Suprapubic skin (tissue), 4 donors: ENCODE measurements around the gene HIP1. TPM values are rescaled to one million over a fixed set of nuclear protein-coding genes. Genes with fewer than 3 reads are reported as not detected.

Experiments used
- DNase-seq, 2 donors: peaks; one replicate each; pipeline ENCODE4 v3.0.0-alpha.2; 2019; ENCODE audit warnings: low spot score in 2 of 2
- H3K27ac ChIP-seq: fragments of 200-600 bp; sonication (generic); one replicate; pipeline ENCODE4 v1.5.1; 2019
- H3K27me3 ChIP-seq: fragments of 200-600 bp; sonication (generic); one replicate; pipeline ENCODE4 v1.5.1; 2019
- H3K36me3 ChIP-seq: fragments of 200-600 bp; sonication (generic); one replicate; pipeline ENCODE4 v1.5.1; 2019
- H3K4me1 ChIP-seq: fragments of 200-600 bp; sonication (generic); one replicate; pipeline ENCODE4 v1.5.1; 2019
- H3K4me3 ChIP-seq: fragments of 200-600 bp; sonication (generic); one replicate; pipeline ENCODE4 v1.5.1; 2019; ENCODE audit warnings: mild to moderate bottlenecking
- H3K9me3 ChIP-seq: fragments of 200-600 bp; sonication (generic); one replicate; pipeline ENCODE4 v1.5.1; 2019
- EP300 ChIP-seq: sonication (generic); formaldehyde crosslinking; IDR thresholded peaks from one replicate; pipeline ENCODE4 v1.6.1; 2017; ENCODE audit warnings: antibody characterized with exemption
- POLR2A ChIP-seq, 2 donors: fragments of 450-650 bp; IDR thresholded peaks; one replicate each; pipeline ENCODE4 v1.6.1; 2017; ENCODE audit warnings: antibody characterized with exemption in 2 of 2, mild to moderate bottlenecking in 2 of 2, moderate library complexity in 2 of 2
- POLR2AphosphoS5 ChIP-seq, 3 donors: sonication (generic); formaldehyde crosslinking; IDR thresholded peaks; one replicate each; pipeline ENCODE4 v1.6.1; 2017; ENCODE audit warnings: antibody characterized with exemption in 3 of 3
- WGBS: methylation state at CpG from one replicate; pipeline ENCODE4 v1.1.5; 2018; 5-methylcytosine and 5-hydroxymethylcytosine counted together
- total RNA-seq, 4 donors: library from RNA; depleted of rRNA; stranded (reverse); fragments of >200 nt; gene quantifications; one replicate each; pipeline ENCODE4 v1.1.0, GENCODE V29; 2016
- TF ChIP-seq, protein P1 (sequence below), 2 donors: fragments of 200-600 bp in 1 of 2; fragments of 450-650 bp in 1 of 2; sonication (generic) in 1 of 2; IDR thresholded peaks; one replicate each; pipeline ENCODE4 v1.5.1; 2016 to 2019; ENCODE audit warnings: antibody characterized with exemption in 2 of 2, mild to moderate bottlenecking in 1 of 2, moderate library complexity in 1 of 2

HIP1 gene
- total RNA-seq, 4 donors from 2014 or later, result 16.0 to 29.4 (median 22.3) TPM

DNA sequence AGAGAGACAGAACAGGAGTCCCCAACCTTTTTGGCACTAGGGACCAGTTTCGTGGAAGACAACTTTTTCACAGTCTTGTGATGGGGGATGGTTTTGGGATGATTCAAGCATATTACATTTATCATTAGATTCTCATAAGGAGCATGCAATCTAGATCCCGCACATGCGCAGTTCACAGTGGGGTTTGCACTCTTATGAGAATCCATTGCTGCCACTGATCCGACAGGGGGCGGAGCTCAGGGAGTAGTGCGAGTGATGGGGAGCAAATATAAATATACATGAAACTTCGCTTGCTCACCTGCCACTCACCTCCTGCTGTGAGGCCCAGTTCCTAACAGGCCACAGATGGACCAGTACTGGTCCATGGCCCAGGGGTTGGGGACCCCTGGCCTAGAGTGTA lies 19.1 kb upstream of the HIP1 start:
- DNase-seq, result no peak
- 85% methylated on average over 7 of the region's 7 CpGs for WGBS
- H3K27me3 ChIP-seq, result no peaks in the 10 kb centered on the region
- no peaks in the 10 kb centered on the region for H3K4me1 ChIP-seq
- no peaks in the 10 kb centered on the region for H3K36me3 ChIP-seq
- TF ChIP-seq POLR2AphosphoS5 (IDR thresholded peaks at IDR 0.05) (no peak), POLR2A (IDR thresholded peaks at IDR 0.05) (no peak), EP300 (no peak)
- TF ChIP-seq, protein P1, sequence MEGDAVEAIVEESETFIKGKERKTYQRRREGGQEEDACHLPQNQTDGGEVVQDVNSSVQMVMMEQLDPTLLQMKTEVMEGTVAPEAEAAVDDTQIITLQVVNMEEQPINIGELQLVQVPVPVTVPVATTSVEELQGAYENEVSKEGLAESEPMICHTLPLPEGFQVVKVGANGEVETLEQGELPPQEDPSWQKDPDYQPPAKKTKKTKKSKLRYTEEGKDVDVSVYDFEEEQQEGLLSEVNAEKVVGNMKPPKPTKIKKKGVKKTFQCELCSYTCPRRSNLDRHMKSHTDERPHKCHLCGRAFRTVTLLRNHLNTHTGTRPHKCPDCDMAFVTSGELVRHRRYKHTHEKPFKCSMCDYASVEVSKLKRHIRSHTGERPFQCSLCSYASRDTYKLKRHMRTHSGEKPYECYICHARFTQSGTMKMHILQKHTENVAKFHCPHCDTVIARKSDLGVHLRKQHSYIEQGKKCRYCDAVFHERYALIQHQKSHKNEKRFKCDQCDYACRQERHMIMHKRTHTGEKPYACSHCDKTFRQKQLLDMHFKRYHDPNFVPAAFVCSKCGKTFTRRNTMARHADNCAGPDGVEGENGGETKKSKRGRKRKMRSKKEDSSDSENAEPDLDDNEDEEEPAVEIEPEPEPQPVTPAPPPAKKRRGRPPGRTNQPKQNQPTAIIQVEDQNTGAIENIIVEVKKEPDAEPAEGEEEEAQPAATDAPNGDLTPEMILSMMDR (IDR thresholded peaks at IDR 0.05), result no peak
- no peaks in the 10 kb centered on the region for H3K9me3 ChIP-seq
- H3K27ac ChIP-seq, result no peak overlapping the region
- H3K4me3 ChIP-seq, result no peak overlapping the region

DNA sequence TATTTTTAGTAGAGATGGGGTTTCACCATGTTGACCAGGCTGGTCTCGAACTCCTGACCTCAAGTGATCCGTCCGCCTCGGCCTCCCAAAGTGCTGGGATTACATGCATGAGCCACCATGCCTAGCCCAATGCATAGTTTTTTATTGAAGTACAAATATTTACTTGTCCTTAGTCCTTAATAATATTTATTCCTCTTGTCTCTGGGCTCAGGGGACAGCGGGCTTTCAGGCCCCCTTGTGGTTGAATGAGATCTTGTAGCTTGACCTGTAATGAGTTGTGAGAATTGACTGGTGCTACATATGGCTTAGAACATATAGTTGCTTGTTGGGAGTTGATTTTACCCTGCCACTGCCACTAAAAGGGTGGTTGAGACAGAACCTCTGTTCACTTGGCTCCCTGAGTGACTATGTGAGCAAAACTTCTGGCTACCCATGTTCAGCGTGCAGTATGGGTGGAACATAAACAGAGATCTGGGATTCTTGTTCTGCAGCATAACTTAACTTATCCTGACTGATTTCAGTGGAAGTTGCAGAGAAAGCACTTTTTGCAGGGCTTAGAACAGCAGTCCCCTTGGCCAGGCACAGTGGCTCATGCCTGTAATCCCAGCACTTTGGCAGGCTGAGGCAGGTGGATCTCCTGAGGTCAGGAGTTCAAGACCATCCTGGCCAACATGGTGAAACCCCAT lies 18.4 kb upstream of the HIP1 start:
- 91% methylated on average over 6 of the region's 6 CpGs for WGBS
- no peak for DNase-seq

DNA sequence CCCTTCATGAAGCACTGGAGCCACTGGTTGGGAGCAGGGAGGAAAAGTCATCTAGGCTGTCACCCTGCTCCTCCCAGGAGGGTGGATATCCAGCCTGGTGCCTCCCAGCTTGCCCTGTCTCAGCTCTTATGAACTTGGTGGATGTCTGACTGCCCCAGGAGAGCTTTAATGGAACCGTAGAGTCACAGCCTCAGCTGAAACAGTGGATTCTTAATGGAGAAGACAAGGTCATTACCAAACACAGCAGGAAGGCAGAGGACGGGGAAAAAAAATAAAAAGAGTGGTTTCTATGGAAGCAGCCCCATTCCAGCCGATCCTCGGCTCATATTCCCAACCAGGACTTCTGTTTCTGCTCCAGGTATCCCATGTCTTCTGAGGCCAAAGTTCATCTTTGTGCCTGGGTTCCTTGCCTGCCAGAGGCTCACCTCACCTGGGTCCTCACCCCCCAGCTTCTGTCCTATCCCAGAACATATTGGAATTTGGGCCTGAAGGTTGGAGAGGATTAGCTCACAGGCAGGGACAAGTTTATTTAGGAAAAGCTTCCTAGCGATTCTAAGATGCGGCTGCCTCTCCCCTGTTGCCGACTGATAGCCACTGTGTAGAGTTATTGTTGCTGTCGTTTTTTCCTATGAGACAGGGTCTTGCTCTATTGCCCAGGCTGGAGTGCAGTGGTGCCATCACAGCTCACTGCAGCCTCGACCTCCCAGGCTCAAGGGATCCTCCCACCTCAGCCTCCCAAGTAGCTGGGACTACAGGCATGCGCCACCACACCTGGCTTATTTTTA lies 17.7 kb upstream of the HIP1 start:
- Histone ChIP-seq H3K27me3 (no peaks in the 10 kb centered on the region), H3K4me1 (no peaks in the 10 kb centered on the region), H3K9me3 (no peaks in the 10 kb centered on the region), H3K36me3 (no peaks in the 10 kb centered on the region), H3K27ac (no peak overlapping the region), H3K4me3 (no peak overlapping the region)
- 75% methylated on average over 10 of the region's 10 CpGs for WGBS
- TF ChIP-seq, protein P1 (IDR thresholded peaks at IDR 0.05), result no peak
- TF ChIP-seq POLR2AphosphoS5 (IDR thresholded peaks at IDR 0.05) (no peak), POLR2A (IDR thresholded peaks at IDR 0.05) (no peak), EP300 (no peak)
- DNase-seq, result no peak

More for the DNA sequence above, 18.4 kb upstream of the HIP1 start:
- H3K4me1 ChIP-seq, result no peaks in the 10 kb centered on the region
- no peak overlapping the region for H3K27ac ChIP-seq
- no peaks in the 10 kb centered on the region for H3K9me3 ChIP-seq
- H3K36me3 ChIP-seq, result no peaks in the 10 kb centered on the region
- H3K4me3 ChIP-seq, result no peak overlapping the region
- H3K27me3 ChIP-seq, result no peaks in the 10 kb centered on the region
- TF ChIP-seq POLR2A (IDR thresholded peaks at IDR 0.05) (no peak), POLR2AphosphoS5 (IDR thresholded peaks at IDR 0.05) (no peak), EP300 (no peak)
- TF ChIP-seq, protein P1 (IDR thresholded peaks at IDR 0.05), result peak in 1 of 2 donors; percentile 18

DNA sequence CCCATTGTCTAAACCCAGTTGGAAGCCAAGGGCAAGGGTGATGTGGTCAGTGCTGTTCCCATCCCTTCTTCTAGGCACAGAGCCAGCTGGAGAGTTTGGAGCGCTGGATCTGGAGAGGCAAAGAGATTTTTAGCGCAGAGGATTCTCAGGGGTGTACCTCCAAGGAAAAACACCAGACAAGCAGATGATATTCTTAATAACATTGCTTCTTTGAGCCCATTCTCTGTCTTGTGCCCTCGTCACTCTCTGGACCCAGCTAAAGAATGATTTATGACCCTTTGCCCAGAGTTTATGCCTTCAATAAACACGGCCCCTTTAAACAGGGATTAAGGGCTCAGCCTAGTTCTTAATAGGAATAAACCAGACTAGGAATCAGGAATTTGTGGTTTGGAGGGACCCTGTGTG lies 4.7 kb upstream of the HIP1 start:
- H3K4me1 ChIP-seq, result peaks cover 4% of the 10 kb centered on the region
- no peak overlapping the region for H3K4me3 ChIP-seq
- TF ChIP-seq POLR2A (IDR thresholded peaks at IDR 0.05) (no peak), POLR2AphosphoS5 (IDR thresholded peaks at IDR 0.05) (no peak), EP300 (no peak)
- TF ChIP-seq, protein P1 (IDR thresholded peaks at IDR 0.05), result no peak

DNA sequence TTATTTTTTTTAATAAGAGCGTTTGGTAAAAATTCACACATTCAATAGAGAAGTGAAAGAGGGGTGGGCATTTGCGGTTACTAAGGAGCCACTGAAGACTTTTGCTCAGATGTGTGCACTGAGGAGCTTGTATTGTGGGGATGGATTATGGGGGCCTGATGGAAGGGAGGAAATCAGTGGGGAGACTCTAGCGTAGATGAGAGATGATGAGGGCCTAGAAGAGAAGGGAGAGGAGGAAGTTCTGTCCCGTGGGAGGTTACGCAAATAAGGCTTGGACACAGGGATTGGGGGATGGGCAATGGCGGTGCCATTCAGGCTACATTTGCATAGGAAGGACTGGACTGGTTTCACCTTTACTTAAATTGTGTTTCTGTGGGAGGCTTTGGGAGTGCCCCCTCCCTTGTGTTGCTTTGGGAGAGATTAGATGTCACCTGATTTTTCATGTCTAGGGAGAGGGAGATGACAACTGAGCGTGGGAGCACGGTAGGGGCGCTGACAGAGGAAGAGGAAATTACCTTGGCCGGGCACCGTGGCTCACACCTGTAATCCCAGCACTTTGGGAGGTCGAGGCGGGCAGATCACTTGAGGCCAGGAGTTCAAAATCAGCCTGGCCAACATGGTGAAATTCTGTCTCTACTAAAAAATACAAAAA lies 2.2 kb upstream of the HIP1 start:
- no peak for TF ChIP-seq POLR2A (IDR thresholded peaks at IDR 0.05)
- no peak for TF ChIP-seq POLR2AphosphoS5 (IDR thresholded peaks at IDR 0.05)
- TF ChIP-seq, protein P1 (IDR thresholded peaks at IDR 0.05), result no peak
- TF ChIP-seq EP300, result no peak
- no peaks in the 10 kb centered on the region for H3K27me3 ChIP-seq
- no peak overlapping the region for H3K27ac ChIP-seq
- no peak overlapping the region for H3K4me3 ChIP-seq
- H3K9me3 ChIP-seq, result no peaks in the 10 kb centered on the region
- H3K4me1 ChIP-seq, result peaks cover 20% of the 10 kb centered on the region
- DNase-seq, result no peak
- no peaks in the 10 kb centered on the region for H3K36me3 ChIP-seq
- WGBS, result 62% methylated on average over 13 of the region's 13 CpGs

More for the DNA sequence above, 4.7 kb upstream of the HIP1 start:
- Histone ChIP-seq H3K27me3 (no peaks in the 10 kb centered on the region), H3K36me3 (no peaks in the 10 kb centered on the region), H3K9me3 (no peaks in the 10 kb centered on the region), H3K27ac (no peak overlapping the region)
- DNase-seq, result no peak
- 64% methylated on average over 4 of the region's 4 CpGs for WGBS
